NCI-H446 treated with DMSO at 0.1 percent for 48 hours (cell line): Measurements from ENCODE around the gene SHISA4.
"Not testable (repeated sequence)": the region's sequence is repeated elsewhere in the genome, so short reads cannot be mapped to it uniquely, and the experiment has no call there.

Experiments used
- DNase-seq: peaks from one replicate; lab custom pipeline; 2025; lab: John Stamatoyannopoulos, UW

The SHISA4 gene

GRCh38 chr1:201930803-201931202 lies 42.1 kb downstream of the SHISA4 start:
- DNase-seq, result no peak

GRCh38 chr1:201933840-201934430 lies 45.2 kb downstream of the SHISA4 start:
- peak; percentile 3 for DNase-seq

GRCh38 chr1:201937624-201938213 lies 49.0 kb downstream of the SHISA4 start:
- DNase-seq, result no peak

GRCh38 chr1:201938440-201939035 lies 49.8 kb downstream of the SHISA4 start:
- no peak for DNase-seq

GRCh38 chr1:201939148-201939547 lies 50.5 kb downstream of the SHISA4 start:
- DNase-seq, result no peak

GRCh38 chr1:201939574-201939973 lies 50.9 kb downstream of the SHISA4 start:
- no peak for DNase-seq

GRCh38 chr1:201940316-201940715 lies 51.6 kb downstream of the SHISA4 start:
- DNase-seq, result not testable (repeated sequence)

GRCh38 chr1:201941420-201942128 lies 52.9 kb downstream of the SHISA4 start:
- no peak for DNase-seq

GRCh38 chr1:201942129-201942495 lies 53.4 kb downstream of the SHISA4 start:
- no peak for DNase-seq
